HG03066 (cell line): ENCODE results near the gene ATN1.

Source experiments
- ATAC-seq: cut with Tn5 transposase; IDR thresholded peaks from one replicate; pipeline ENCODE4 v1.9.1; 2021; ENCODE audit warnings: low read depth; ENCODE audit not compliant: unreplicated experiment

The ATN1 gene

GRCh38 chr12:6944381-6945186 is 16.8 kb downstream of the ATN1 start:
- peak; percentile 44 for ATAC-seq

GRCh38 chr12:6945613-6946012 is 17.9 kb downstream of the ATN1 start:
- ATAC-seq, result no peak

- ATAC-seq, result no peak
Observed at GRCh38 chr12:6946033-6946919, 18.5 kb downstream of the ATN1 start.

GRCh38 chr12:6946920-6947374 is 19.2 kb downstream of the ATN1 start:
- ATAC-seq, result no peak

GRCh38 chr12:6947615-6948014 is 19.9 kb downstream of the ATN1 start:
- no peak for ATAC-seq

GRCh38 chr12:6948873-6949594 is 21.3 kb downstream of the ATN1 start:
- ATAC-seq, result no peak

GRCh38 chr12:6950401-6950801 is 22.6 kb downstream of the ATN1 start:
- ATAC-seq, result no peak

- ATAC-seq, result no peak
Observed at GRCh38 chr12:6950811-6951540, 23.2 kb downstream of the ATN1 start, which contains the start of gene PTPN6. Gene PTPN6, plus strand, starts transcription at chr12:6951356. Its CDS starts 157 bp downstream, at chr12:6951513.

- ATAC-seq, result no peak
Observed at GRCh38 chr12:6951551-6952120, 23.9 kb downstream of the ATN1 start.

GRCh38 chr12:6952121-6952862 is 24.5 kb downstream of the ATN1 start:
- ATAC-seq, result no peak

GRCh38 chr12:6952863-6953441 is 25.2 kb downstream of the ATN1 start:
- no peak for ATAC-seq

- peak; percentile 39 for ATAC-seq
Observed at GRCh38 chr12:6953442-6954315, 25.9 kb downstream of the ATN1 start.

GRCh38 chr12:6954316-6955107 is 26.8 kb downstream of the ATN1 start:
- no peak for ATAC-seq

- ATAC-seq, result no peak
Observed at GRCh38 chr12:6955108-6956020, 27.6 kb downstream of the ATN1 start.

- no peak for ATAC-seq
Observed at GRCh38 chr12:6956021-6956727, 28.4 kb downstream of the ATN1 start.
